K562 (cell line): ENCODE data around the gene NES. TPM values are rescaled to one million over a fixed set of nuclear protein-coding genes. Genes with fewer than 3 reads are reported as not detected.

Experiments
- ATAC-seq: fragments of 200-7000 bp; cut with Tn5 transposase; 3 replicates; pipeline ENCODE4 v1.9.1; 2020; ENCODE audit warnings: moderate library complexity
- BruUV-seq: library from RNA; stranded (reverse); fragments of 400-500 nt; replicated peaks from 2 replicates; lab custom pipeline; 2021; lab: Mats Ljungman, UMichigan
- CTCF ChIA-PET: fragments of 300-600 bp; formaldehyde crosslinking; extraction: SDS; loops from one replicate; lab custom pipeline; 2021; ENCODE audit warnings: low intra/inter-chr PET ratio; lab: Yijun Ruan, JAX
- POLR2A ChIA-PET: fragments of 300-600, 350-650 bp; sonication (Branson Sonifier 250); formaldehyde crosslinking; extraction: SDS; loops from one replicate; lab custom pipeline; 2021; ENCODE audit warnings: antibody characterized with exemption, inconsistent platforms; lab: Yijun Ruan, JAX
- DNase-seq, 4 experiments: peaks; one replicate each; pipeline versions ENCODE4 v3.0.0 to v3.0.0-alpha.2; 2011 to 2018; ENCODE audit warnings: low spot score in 3 of 4, mixed read lengths in 3 of 4; ENCODE audit errors: extremely low read depth in 1 of 4
- FAIRE-seq: peaks from 2 replicates; lab custom pipeline; 2011; peaks lifted over from hg19 to GRCh38; lab: Jason Lieb, UNC
- H2AFZ ChIP-seq: 2 replicates; pipeline ENCODE4 v1.6.0; 2011; ENCODE audit warnings: low read depth, low read length, control low read depth, inconsistent platforms
- H3K27ac ChIP-seq: fragments of 200-600 bp; 3 replicates; pipeline ENCODE4 v1.8.0; 2011; ENCODE audit warnings: low read depth, mild to moderate bottlenecking, control low read depth, inconsistent platforms, low read length, moderate library complexity, mixed read lengths; ENCODE audit errors: extremely low read depth
- H3K27me3 ChIP-seq, 2 experiments: fragments of 300-600 bp in 1 of 2; 2 replicates in 1 of 2; 3 replicates in 1 of 2; pipeline versions ENCODE4 v1.6.0 to v1.8.0; 2011; ENCODE audit warnings: inconsistent platforms in 2 of 2, low read length in 2 of 2, mild to moderate bottlenecking in 1 of 2, mixed read lengths in 1 of 2, moderate library complexity in 1 of 2; ENCODE audit not compliant: control insufficient read depth in 2 of 2, insufficient read depth in 2 of 2
- H3K36me3 ChIP-seq: fragments of 300-600 bp; 3 replicates; pipeline ENCODE4 v1.8.0; 2011; ENCODE audit warnings: mild to moderate bottlenecking, low read length, inconsistent platforms; ENCODE audit not compliant: control insufficient read depth, insufficient read depth
- H3K4me1 ChIP-seq, 2 experiments: fragments of 200-600 bp in 1 of 2; replicated peaks in 1 of 2; 2 replicates in 1 of 2; 3 replicates in 1 of 2; pipeline versions ENCODE4 v1.5.1 to v1.8.0; 2011; ENCODE audit warnings: inconsistent platforms in 2 of 2, low read length in 2 of 2, mild to moderate bottlenecking in 1 of 2, mixed read lengths in 1 of 2, moderate library complexity in 1 of 2; ENCODE audit not compliant: control insufficient read depth in 2 of 2, insufficient read depth in 2 of 2
- H3K4me2 ChIP-seq: 2 replicates; pipeline ENCODE4 v1.6.1; 2011; ENCODE audit warnings: low read length, control low read depth, inconsistent platforms, mixed read lengths; ENCODE audit not compliant: insufficient read depth
- H3K4me3 ChIP-seq: fragments of 200-600 bp; sonication (generic), shearing (Covaris generic); 2 replicates; pipeline ENCODE4 v1.5.1; 2016; ENCODE audit warnings: control low read depth, inconsistent platforms
- H3K79me2 ChIP-seq: fragments of 200-600 bp; 3 replicates; pipeline ENCODE4 v1.8.0; 2011; ENCODE audit warnings: low read length, inconsistent platforms; ENCODE audit not compliant: control insufficient read depth, insufficient read depth
- H3K9ac ChIP-seq, 2 experiments: 2 replicates each; pipeline versions ENCODE4 v1.6.0 to v1.6.1; 2011; ENCODE audit warnings: low read depth in 2 of 2, low read length in 2 of 2, control low read depth in 1 of 2, inconsistent platforms in 1 of 2, mild to moderate bottlenecking in 1 of 2, mixed read lengths in 1 of 2; ENCODE audit not compliant: insufficient read depth in 1 of 2
- H3K9me1 ChIP-seq: one replicate; pipeline ENCODE4 v1.6.0; 2011; ENCODE audit warnings: inconsistent platforms, mild to moderate bottlenecking, low read length, moderate library complexity; ENCODE audit not compliant: control insufficient read depth, insufficient read depth
- H3K9me3 ChIP-seq: replicated peaks from 2 replicates; pipeline ENCODE4 v1.5.1; 2011; ENCODE audit warnings: low read depth, low read length, inconsistent platforms; ENCODE audit not compliant: control insufficient read depth, insufficient read depth
- H4K20me1 ChIP-seq: replicated peaks from 2 replicates; pipeline ENCODE4 v1.6.1; 2011; ENCODE audit warnings: low read length, inconsistent platforms, mixed read lengths; ENCODE audit not compliant: control insufficient read depth, insufficient read depth
- POLR2A ChIP-seq: fragments of 450-650 bp; conservative IDR thresholded peaks from 2 replicates; pipeline ENCODE4 v1.6.1; 2016
- POLR2G ChIP-seq: fragments of 200-400 bp; formaldehyde crosslinking; IDR thresholded peaks from 2 replicates; pipeline ENCODE4 v1.6.1; 2017; ENCODE audit warnings: low read depth, mild to moderate bottlenecking, antibody characterized with exemption, low read length, moderate library complexity
- SUPT5H ChIP-seq: fragments of 450-650 bp; IDR thresholded peaks from 2 replicates; pipeline ENCODE4 v1.6.1; 2016
- ZFP1 ChIP-seq: fragments of 450-650 bp; formaldehyde crosslinking; IDR thresholded peaks from 2 replicates; pipeline ENCODE4 v1.4.0; 2020; ENCODE audit warnings: mild to moderate bottlenecking, mixed read lengths
- ZNF263 ChIP-seq: sonication (generic); formaldehyde crosslinking; IDR thresholded peaks from 2 replicates; pipeline ENCODE4 v1.8.0; 2022; ENCODE audit warnings: mild to moderate bottlenecking, missing genetic modification reagents, borderline replicate concordance
- WGBS: fragments of 100-300 bp; shearing (Covaris generic); methylation state at CpG from one replicate; pipeline ENCODE4 v1.1.6; 2016; ENCODE audit warnings: low coverage, mixed read lengths; ENCODE audit not compliant: insufficient coverage; ENCODE audit errors: missing lambda C conversion rate; 5-methylcytosine and 5-hydroxymethylcytosine counted together
- in situ Hi-C: fragments of 300-500 bp; cut with MboI; formaldehyde crosslinking; loops from 4 replicates; pipeline ENCODE4 v1.15.0; 2018; ENCODE audit warnings: inconsistent platforms, mixed read lengths
- intact Hi-C: fragments of 100-400 bp; cut with micrococcal nuclease; formaldehyde crosslinking; loops from 2 replicates; pipeline ENCODE4 v1.14.2; 2022
- polyA plus RNA-seq, 8 experiments: library from polyadenylated mRNA; depleted of rRNA in 4 of 8; stranded (reverse) in 5 of 8; unstranded in 3 of 8; fragments of >200 nt; fragmentation: Nextera tagmentation in 2 of 8; fragmentation: Illumina TruSeq in 1 of 8; extraction: Ambion mirVana in 2 of 8; extraction: Trizol in 1 of 8; gene quantifications; 2 replicates each; pipeline versions ENCODE4 v1.2.1 to v1.2.3, GENCODE V29; 2011 to 2014; ENCODE audit warnings: inconsistent platforms in 1 of 8, missing spikeins in 1 of 8
- total RNA-seq, 7 experiments: library from RNA; depleted of rRNA in 6 of 7; stranded (reverse); fragments of >200 nt in 6 of 7; fragmentation: Illumina TruSeq in 2 of 7; extraction: Trizol in 2 of 7; gene quantifications; 2 replicates each; pipeline versions ENCODE4 v1.2.1 to v1.2.3, GENCODE V29; 2011 to 2021; ENCODE audit warnings: low replicate concordance in 1 of 7

NES gene
- total and polyA plus RNA-seq, 9 of the 15 experiments (the other 6 are each of a cell fraction or from before 2014, with no cell fraction given), result 0.10 to 8.6 (median 4.2) TPM

- H3K4me2 ChIP-seq, result no peak overlapping the region
- peaks cover 0 to 13% of the 10 kb centered on the region in 2 experiments; a peak in 2 of 5 replicates for H3K4me1 ChIP-seq
- H2AFZ ChIP-seq, result no peak overlapping the region
- no peak for FAIRE-seq
- ATAC-seq, result no peak
- intact Hi-C loops, result no loop called here
- no peak overlapping the region for H3K9ac ChIP-seq
- in situ Hi-C loops, result no loop called here
- ChIA-PET CTCF (no interaction called here), POLR2A (interaction anchor here (1.0 to 1.3 kb wide), 2 partner anchors 9 to 132 kb away, joined by 3 read pairs; no protein-coding TSS in a partner anchor)
- no peaks in the 10 kb centered on the region for H3K9me3 ChIP-seq
- WGBS, result 30% methylated on average over 6 of the region's 6 CpGs
- no peaks in the 10 kb centered on the region for H3K27me3 ChIP-seq
- BruUV-seq, result no TSS peak
- H3K27ac ChIP-seq, result no peak overlapping the region
- no peak for DNase-seq
- peaks cover 43% of the 10 kb centered on the region for H4K20me1 ChIP-seq
- H3K4me3 ChIP-seq, result no peak overlapping the region
- H3K36me3 ChIP-seq, result peaks cover 30% of the 10 kb centered on the region
- H3K79me2 ChIP-seq, result no peaks in the 10 kb centered on the region
- peak; percentile 91 for TF ChIP-seq ZNF263 (CRISPR knock-in tag)
- TF ChIP-seq SUPT5H, result peak; percentile 34; the same call in 1 of the 2 replicates
- TF ChIP-seq POLR2A, result peak; percentile 61
- TF ChIP-seq POLR2G, result peak; percentile 77
- no peak for TF ChIP-seq ZFP1 (CRISPR knock-in tag)
- H3K9me1 ChIP-seq, result no peaks in the 10 kb centered on the region
These were observed 36.1 kb downstream of the NES start for GRCh38 chr1:156640842-156641706.
